Panc1 (cell line): ENCODE results near the gene C15orf40. TPM values are rescaled to one million over a fixed set of nuclear protein-coding genes. Genes with fewer than 3 reads are reported as not detected.

ENCODE experiments used
- ATAC-seq: fragments of 200-7000 bp; cut with Tn5 transposase; 2 replicates; pipeline ENCODE4 v1.9.1; 2020; ENCODE audit warnings: mild to moderate bottlenecking, moderate library complexity
- BruUV-seq: library from RNA; stranded (reverse); fragments of 400-500 nt; replicated peaks from 2 replicates; lab custom pipeline; 2021; lab: Mats Ljungman, UMichigan
- CTCF ChIA-PET: fragments of 300-600 bp; sonication (Branson Sonifier 250); formaldehyde crosslinking; loops from one replicate; lab custom pipeline; 2022; ENCODE audit warnings: antibody characterized with exemption; lab: Charles Lee
- POLR2A ChIA-PET: fragments of 300-600 bp; sonication (Branson Sonifier 250); formaldehyde crosslinking; loops from one replicate; lab custom pipeline; 2022; ENCODE audit warnings: antibody characterized with exemption; lab: Charles Lee
- DNase-seq: peaks from one replicate; pipeline ENCODE4 v3.0.0-alpha.2; 2010; ENCODE audit warnings: low read depth, low spot score
- H3K27ac ChIP-seq: 2 replicates; pipeline ENCODE4 v1.5.1; 2011; ENCODE audit warnings: mild to moderate bottlenecking, low read length, inconsistent platforms
- H3K27me3 ChIP-seq: fragments of 200-500 bp; sonication (Bioruptor generic); 2 replicates; pipeline ENCODE4 v1.6.0; 2014; ENCODE audit warnings: low read length, inconsistent platforms; ENCODE audit not compliant: control insufficient read depth, insufficient read depth
- H3K36me3 ChIP-seq: fragments of 200-500 bp; sonication (Bioruptor generic); 2 replicates; pipeline ENCODE4 v1.5.1; 2014; ENCODE audit warnings: inconsistent platforms, mild to moderate bottlenecking, low read length, moderate library complexity; ENCODE audit not compliant: control insufficient read depth, insufficient read depth
- H3K4me1 ChIP-seq: 2 replicates; pipeline ENCODE4 v1.5.1; 2011; ENCODE audit warnings: inconsistent platforms, mild to moderate bottlenecking, low read length, moderate library complexity; ENCODE audit not compliant: control insufficient read depth, insufficient read depth
- H3K4me3 ChIP-seq, 2 experiments: 2 replicates each; pipeline ENCODE4 v1.5.1; 2011 to 2012; ENCODE audit warnings: low read depth in 2 of 2, low read length in 2 of 2, mild to moderate bottlenecking in 2 of 2, inconsistent platforms in 1 of 2, moderate library complexity in 1 of 2
- H3K9me3 ChIP-seq: fragments of 200-500 bp; sonication (Bioruptor generic); 2 replicates; pipeline ENCODE4 v1.5.1; 2014; ENCODE audit warnings: low read depth, mild to moderate bottlenecking, inconsistent platforms, low read length, moderate library complexity; ENCODE audit not compliant: control insufficient read depth, insufficient read depth
- POLR2AphosphoS5 ChIP-seq: IDR thresholded peaks from 2 replicates; pipeline ENCODE4 v1.6.1; 2012; ENCODE audit warnings: mild to moderate bottlenecking, low read depth, low read length, moderate library complexity
- REST ChIP-seq, 2 experiments: IDR thresholded peaks; 2 replicates each; pipeline ENCODE4 v1.6.1; 2011 to 2012; ENCODE audit warnings: low read depth in 2 of 2, control low read depth in 1 of 2, low read length in 1 of 2, mild to moderate bottlenecking in 1 of 2, moderate library complexity in 1 of 2; ENCODE audit not compliant: insufficient read depth in 1 of 2
- SIN3A ChIP-seq: IDR thresholded peaks from 2 replicates; pipeline ENCODE4 v1.6.1; 2012; ENCODE audit warnings: low read depth, mild to moderate bottlenecking, low read length, moderate library complexity, borderline replicate concordance; ENCODE audit not compliant: insufficient read depth
- TCF7L2 ChIP-seq: IDR thresholded peaks from 2 replicates; pipeline ENCODE4 v1.6.1; 2011; ENCODE audit warnings: mild to moderate bottlenecking, low read depth, low read length, inconsistent platforms
- in situ Hi-C: cut with HindIII; loops from 2 replicates; pipeline ENCODE4 v1.10.0; 2016; ENCODE audit warnings: low sequenced_read_pairs, low pct_unique_long_range_greater_than_20kb
- intact Hi-C: fragments of 100-400 bp; cut with micrococcal nuclease; formaldehyde crosslinking; loops from one replicate; pipeline ENCODE4 v1.10.0; 2022; ENCODE audit not compliant: unreplicated experiment
- total RNA-seq: library from RNA; stranded (reverse); gene quantifications from one replicate; pipeline ENCODE4 v1.2.1, GENCODE V29; 2021; ENCODE audit not compliant: unreplicated experiment
- TF ChIP-seq, protein P1 (sequence below): fragments of 450-650 bp; IDR thresholded peaks from 2 replicates; pipeline ENCODE4 v1.5.1; 2017; ENCODE audit warnings: mild to moderate bottlenecking

The C15orf40 gene
- total RNA-seq, 1 experiment from 2014 or later = 21.1 TPM

DNA sequence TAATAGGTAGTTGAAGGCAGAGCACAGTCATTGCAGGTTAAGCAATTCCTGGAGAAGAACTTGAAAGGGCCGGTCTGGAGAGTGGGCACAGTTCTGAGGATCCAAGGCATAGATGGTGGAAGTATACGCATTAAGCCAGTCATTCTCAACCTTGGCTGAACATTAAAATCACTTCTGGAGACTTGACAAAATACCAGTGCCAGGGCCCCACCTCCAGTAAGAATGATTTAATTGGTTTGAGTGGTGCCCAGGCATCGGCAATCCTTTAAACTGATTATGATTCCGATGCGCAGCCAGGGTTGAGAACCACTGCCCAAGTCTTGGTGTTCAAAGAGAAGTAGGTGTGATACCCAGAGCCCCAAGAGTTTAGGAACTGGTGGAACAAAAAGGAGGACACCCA is 52.0 kb downstream of the C15orf40 start:
- ATAC-seq (no peak), DNase-seq (no peak)
- Histone ChIP-seq H3K27ac (no peak overlapping the region), H3K4me1 (no peaks in the 10 kb centered on the region), H3K9me3 (no peaks in the 10 kb centered on the region), H3K27me3 (no peaks in the 10 kb centered on the region), H3K4me3 (no peak overlapping the region), H3K36me3 (no peaks in the 10 kb centered on the region)
- TF ChIP-seq, protein P1, sequence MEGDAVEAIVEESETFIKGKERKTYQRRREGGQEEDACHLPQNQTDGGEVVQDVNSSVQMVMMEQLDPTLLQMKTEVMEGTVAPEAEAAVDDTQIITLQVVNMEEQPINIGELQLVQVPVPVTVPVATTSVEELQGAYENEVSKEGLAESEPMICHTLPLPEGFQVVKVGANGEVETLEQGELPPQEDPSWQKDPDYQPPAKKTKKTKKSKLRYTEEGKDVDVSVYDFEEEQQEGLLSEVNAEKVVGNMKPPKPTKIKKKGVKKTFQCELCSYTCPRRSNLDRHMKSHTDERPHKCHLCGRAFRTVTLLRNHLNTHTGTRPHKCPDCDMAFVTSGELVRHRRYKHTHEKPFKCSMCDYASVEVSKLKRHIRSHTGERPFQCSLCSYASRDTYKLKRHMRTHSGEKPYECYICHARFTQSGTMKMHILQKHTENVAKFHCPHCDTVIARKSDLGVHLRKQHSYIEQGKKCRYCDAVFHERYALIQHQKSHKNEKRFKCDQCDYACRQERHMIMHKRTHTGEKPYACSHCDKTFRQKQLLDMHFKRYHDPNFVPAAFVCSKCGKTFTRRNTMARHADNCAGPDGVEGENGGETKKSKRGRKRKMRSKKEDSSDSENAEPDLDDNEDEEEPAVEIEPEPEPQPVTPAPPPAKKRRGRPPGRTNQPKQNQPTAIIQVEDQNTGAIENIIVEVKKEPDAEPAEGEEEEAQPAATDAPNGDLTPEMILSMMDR = no peak
- no peak for TF ChIP-seq TCF7L2
- TF ChIP-seq SIN3A = no peak
- TF ChIP-seq REST (IDR thresholded peaks at IDR 0.05; ENCODE audit: insufficient read depth in 1 of 2, low read depth in 2 of 2, low read length in 1 of 2) = no peak
- TF ChIP-seq POLR2AphosphoS5 = no peak
- intact Hi-C loops (no loop called here), in situ Hi-C loops (no loop called here)
- no TSS peak for BruUV-seq
- CTCF ChIA-PET = no interaction called here
- POLR2A ChIA-PET = no interaction called here

DNA sequence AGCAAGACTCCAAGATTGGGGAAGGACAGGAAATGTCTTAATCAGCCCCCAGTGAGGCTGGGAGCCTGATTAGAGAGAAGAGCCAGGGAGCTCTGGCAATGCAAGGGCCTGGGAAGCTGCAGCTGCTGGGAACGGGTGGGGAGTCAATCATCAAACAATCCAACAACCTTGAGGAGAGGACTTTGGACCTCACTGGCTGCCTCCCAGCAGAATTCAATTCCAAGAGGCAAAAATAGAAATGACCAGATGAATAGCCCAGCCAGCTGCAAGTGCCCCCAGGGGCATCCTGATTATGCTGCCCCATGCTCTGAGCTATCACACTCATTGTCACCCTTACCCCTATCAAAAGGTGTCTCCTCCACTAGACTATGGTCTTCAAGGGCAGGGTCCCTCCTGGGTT is 52.8 kb downstream of the C15orf40 start:
- TF ChIP-seq SIN3A (no peak), REST (IDR thresholded peaks at IDR 0.05; ENCODE audit: insufficient read depth in 1 of 2, low read depth in 2 of 2, low read length in 1 of 2) (no peak), POLR2AphosphoS5 (no peak), TCF7L2 (no peak)
- TF ChIP-seq, protein P1 = no peak
- Histone ChIP-seq H3K9me3 (no peaks in the 10 kb centered on the region), H3K27ac (no peak overlapping the region), H3K4me1 (no peaks in the 10 kb centered on the region), H3K4me3 (no peak overlapping the region), H3K36me3 (no peaks in the 10 kb centered on the region), H3K27me3 (no peaks in the 10 kb centered on the region)
- no TSS peak for BruUV-seq
- ATAC-seq (no peak), DNase-seq (no peak)
- CTCF ChIA-PET = interaction anchor here (0.5 kb wide), 1 partner anchor 66 kb away, joined by 6 read pairs; no protein-coding TSS in a partner anchor
- POLR2A ChIA-PET = no interaction called here
- in situ Hi-C loops (no loop called here), intact Hi-C loops (no loop called here)
